Fibroblast of pulmonary artery (primary cell): ENCODE data around the gene CR2.

Experiments used
- DNase-seq: peaks from one replicate; pipeline ENCODE4 v3.0.0-alpha.2; 2010; ENCODE audit warnings: low read depth
- H3K4me3 ChIP-seq: replicated peaks from 2 replicates; pipeline ENCODE4 v1.5.1; 2011; ENCODE audit warnings: low read depth, mild to moderate bottlenecking, control low read depth, low read length, moderate library complexity
- TF ChIP-seq, protein P1 (sequence below): IDR thresholded peaks from 2 replicates; pipeline ENCODE4 v1.5.1; 2011; ENCODE audit warnings: mild to moderate bottlenecking, control low read depth, low read length, inconsistent platforms; ENCODE audit errors: missing control alignments

The CR2 gene

DNA sequence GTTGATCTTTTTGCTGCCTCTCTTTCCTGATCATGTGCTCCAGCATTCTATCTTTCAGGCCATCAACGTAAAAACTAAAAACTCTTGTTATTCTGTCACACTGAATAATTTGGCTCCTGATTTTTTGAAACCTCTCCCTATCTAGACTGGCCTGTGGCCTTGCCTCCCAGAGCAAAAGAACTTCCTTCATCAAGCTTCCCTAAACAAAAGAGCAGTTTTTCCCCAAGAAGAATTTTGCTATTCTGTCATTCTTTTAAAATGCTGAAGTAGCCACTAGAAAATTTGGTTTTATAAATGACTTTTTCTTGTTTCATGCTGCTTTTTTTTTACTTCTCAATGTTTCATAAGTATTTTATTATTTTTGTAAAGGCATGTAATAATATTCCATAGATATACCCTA, 37.1 kb upstream of the CR2 start:
- H3K4me3 ChIP-seq = no peak overlapping the region
- TF ChIP-seq, protein P1, sequence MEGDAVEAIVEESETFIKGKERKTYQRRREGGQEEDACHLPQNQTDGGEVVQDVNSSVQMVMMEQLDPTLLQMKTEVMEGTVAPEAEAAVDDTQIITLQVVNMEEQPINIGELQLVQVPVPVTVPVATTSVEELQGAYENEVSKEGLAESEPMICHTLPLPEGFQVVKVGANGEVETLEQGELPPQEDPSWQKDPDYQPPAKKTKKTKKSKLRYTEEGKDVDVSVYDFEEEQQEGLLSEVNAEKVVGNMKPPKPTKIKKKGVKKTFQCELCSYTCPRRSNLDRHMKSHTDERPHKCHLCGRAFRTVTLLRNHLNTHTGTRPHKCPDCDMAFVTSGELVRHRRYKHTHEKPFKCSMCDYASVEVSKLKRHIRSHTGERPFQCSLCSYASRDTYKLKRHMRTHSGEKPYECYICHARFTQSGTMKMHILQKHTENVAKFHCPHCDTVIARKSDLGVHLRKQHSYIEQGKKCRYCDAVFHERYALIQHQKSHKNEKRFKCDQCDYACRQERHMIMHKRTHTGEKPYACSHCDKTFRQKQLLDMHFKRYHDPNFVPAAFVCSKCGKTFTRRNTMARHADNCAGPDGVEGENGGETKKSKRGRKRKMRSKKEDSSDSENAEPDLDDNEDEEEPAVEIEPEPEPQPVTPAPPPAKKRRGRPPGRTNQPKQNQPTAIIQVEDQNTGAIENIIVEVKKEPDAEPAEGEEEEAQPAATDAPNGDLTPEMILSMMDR = no peak
- DNase-seq = no peak

DNA sequence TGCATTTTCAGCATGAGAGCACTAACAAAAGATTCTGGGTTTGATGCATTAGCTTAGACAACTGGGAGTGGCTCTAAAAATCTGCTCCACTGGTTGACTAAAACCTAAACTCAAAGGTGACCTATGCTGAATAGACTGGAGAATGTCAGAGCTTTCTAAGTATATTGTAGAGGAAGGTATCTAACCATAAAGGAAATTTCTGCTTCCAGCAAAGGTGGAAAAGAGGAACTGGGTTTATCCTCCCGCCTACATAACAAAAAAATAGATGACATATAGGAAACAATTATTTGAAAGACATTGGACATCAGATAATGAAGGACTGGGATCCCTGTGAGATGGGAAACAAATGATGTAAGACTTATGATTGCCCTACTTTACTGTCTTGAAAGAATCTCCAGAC, 35.8 kb upstream of the CR2 start:
- no peak for DNase-seq

DNA sequence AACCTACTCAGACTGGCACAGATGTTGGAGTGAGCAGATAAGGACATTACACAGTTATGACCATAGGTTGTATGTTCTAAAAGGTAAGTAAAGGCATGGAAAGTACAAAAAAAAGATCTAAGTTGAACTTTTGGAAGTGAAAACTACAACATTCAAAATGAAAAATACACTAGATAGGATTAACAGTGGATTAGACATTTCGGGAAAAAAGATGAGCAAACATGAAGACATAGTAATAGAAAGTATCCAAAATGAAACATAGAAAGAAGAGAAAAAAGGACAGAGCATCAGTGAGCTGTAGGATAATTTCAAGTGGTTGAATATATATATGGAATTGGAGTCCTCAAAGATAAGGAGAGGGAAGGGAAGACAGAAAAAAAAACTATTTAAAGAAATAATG, 34.0 kb upstream of the CR2 start:
- no peak overlapping the region for H3K4me3 ChIP-seq
- no peak for DNase-seq
- TF ChIP-seq, protein P1 = no peak

More for the DNA sequence above, 35.8 kb upstream of the CR2 start:
- H3K4me3 ChIP-seq = no peak overlapping the region
- TF ChIP-seq, protein P1 = no peak

DNA sequence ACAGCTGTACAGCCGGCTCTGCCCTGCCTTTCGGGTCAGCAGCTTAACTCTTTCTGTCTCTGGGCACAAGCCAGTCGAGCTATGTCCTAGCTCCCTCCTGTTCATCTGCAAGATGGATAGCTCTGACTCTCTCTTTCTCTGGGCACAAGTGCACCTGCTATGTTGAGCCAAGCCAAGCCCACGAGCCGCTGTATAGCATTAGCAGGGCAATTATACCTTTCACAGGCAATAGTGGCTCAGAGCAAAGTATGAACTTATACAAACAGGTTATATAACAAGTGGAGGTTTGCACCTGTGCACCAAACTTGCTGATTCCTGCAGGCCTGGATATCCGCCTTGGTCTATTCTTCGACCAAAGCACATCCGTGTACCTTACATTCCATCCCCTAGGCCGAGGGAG, 33.0 kb upstream of the CR2 start:
- TF ChIP-seq, protein P1 = no peak
- DNase-seq = no peak
- H3K4me3 ChIP-seq = no peak overlapping the region

DNA sequence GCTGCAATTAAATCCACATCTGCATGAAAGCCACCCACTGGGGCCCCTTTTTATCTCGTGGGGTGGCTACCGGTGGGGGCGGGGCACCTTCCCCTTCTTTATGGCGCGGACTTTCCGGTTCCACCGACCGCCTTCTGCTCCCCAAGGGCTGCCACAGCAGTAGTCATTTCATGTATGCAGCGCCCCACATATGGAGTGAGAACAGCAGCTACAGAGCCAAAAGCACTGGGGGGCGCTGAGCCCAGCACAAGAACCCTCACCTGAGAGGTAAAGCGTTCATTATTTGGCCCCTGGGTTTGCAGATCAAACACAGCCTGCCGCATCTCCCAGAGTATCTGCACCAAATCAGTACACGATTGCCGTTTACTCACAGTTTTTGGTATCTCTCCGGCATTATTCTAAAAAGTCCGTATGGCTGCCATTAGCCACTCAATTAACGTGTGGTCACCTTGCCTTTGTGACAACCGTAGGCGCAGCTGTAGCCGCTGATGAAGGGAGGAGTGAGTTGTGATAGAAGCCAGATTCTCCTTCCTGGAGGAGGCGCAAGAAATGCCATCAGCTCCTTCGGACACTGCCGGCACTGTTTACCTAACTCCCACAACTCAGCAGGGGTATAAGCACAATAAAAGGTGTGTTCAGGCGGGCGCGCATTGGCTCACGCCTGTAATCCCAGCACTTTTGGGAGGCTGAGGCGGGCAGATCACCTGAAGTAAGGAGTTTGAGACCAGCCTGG, 30.4 kb upstream of the CR2 start:
- no peak for DNase-seq
- no peak overlapping the region for H3K4me3 ChIP-seq
- TF ChIP-seq, protein P1 = no peak

DNA sequence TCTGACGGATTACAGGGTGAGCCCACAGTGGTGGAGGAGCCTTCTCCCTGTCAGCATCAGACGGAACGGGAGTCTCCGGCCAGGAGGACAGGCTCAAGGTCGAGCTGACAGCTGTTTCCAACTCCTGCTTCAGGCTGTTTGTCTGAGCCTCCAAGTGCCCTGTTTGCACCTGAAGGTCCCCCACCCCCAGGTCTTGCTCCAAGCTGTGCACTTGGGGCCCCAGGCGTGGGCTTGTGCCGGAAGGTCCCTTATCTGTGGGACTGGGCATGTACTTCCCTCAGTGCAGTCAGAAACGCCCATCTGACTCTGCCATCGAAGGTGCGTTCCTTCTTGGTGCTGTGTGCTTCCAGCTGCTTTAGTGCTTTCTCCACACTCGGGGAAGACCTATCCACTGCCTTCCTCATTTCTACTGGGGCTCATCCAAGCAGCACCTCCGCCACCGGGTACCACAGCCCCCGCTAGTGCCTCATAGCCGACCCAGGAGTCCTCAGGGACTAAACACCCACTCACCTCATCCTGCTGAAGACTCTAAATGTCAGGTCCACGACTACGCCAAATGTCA, 29.5 kb upstream of the CR2 start:
- TF ChIP-seq, protein P1 = no peak
- no peak for DNase-seq
- no peak overlapping the region for H3K4me3 ChIP-seq
